IPS-NIHi11 (cell line): ENCODE measurements around the gene SLC39A10.
"Not testable (repeated sequence)": the region's sequence is repeated elsewhere in the genome, so short reads cannot be mapped to it uniquely, and the experiment has no call there.

Experiments used
- DNase-seq: peaks from one replicate; pipeline ENCODE4 v3.0.0; 2012; ENCODE audit warnings: mixed read lengths, low spot score

Gene SLC39A10

DNA sequence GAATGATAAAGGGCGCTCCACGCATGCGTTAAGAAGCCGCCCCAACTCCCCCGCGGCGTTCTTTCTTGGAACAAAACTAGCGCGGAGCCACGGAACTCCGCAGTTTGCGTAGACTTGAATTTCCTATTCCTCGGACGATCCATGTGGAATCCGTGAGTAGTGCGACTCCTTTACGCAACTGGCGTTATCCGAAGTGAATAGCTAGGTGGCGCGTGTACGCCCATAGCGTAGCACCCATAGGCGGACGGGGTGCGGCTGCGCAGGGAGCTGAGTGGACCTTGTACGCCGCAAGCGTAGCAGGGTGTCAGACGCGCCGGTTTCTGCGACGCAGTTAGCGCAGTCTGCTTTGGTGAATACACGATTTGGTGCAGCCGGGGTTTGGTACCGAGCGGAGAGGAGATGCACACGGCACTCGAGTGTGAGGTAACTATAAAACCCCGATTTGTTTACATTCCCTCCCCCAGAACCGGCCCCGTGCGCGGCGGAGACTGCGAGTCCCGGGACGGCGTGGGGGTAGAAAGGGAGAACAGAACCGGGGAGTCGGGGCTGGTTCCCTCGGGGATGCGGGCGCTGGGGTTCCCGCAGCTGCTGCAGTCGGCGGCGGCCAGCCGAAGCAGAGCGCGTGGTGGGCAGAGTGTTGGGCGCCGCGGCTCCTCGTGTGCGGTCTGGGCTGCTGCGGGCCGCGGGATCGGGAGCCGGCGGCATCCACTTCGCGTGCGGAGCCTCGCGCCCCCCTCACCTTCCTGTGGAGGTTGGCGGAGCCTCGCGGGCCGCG, at the start of gene SLC39A10:
TSS of gene SLC39A10 (plus strand) at position 368 of the 775 bp plus-strand sequence. CDS start 22,817 bp downstream, outside the sequence.
- DNase-seq, result peak; percentile 86

GRCh38 chr2:195608768-195609454, 48.1 kb upstream of the SLC39A10 start:
- DNase-seq, result no peak

DNA sequence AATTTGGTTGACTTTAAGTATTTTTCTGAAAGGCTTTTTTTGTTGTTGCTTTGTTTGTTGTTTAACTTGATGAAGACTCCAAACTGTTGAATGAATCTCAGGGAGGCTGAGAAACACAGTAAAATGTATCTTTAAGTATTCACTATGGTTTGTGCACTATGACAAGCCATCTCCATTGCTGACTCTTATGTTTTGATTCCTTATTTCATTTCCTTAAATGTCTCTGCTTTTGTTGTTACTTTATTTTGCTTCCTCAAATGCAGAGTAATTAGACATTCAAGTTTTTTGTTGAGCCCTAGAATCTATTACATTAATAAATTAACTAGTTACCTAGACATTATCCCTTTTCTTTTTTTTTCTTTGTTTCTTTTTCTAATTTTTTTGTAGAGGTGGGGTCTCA, 46.3 kb upstream of the SLC39A10 start:
- no peak for DNase-seq

- peak; percentile 79 for DNase-seq
These were observed 44.2 kb upstream of the SLC39A10 start for GRCh38 chr2:195612611-195613495.

DNA sequence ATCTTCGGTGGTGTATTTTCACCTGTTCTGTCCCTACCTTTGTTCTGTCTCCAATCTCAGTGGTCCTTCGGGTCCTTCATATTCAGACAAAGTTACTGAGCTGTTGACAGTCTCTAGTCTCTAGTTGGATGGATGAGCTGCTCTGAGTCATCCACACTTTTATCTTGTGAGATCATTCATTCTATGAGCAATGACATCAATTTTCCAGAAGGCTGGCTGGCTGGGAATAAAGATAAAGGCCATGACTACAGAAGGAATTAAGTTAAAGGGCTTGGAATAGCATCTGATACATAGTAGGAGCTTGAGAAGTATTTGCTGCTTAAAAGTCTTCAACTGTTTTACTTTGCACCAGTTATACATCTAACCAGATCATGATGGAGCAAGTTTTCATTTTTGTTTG, 43.1 kb upstream of the SLC39A10 start:
- DNase-seq, result peak; percentile 5

DNA sequence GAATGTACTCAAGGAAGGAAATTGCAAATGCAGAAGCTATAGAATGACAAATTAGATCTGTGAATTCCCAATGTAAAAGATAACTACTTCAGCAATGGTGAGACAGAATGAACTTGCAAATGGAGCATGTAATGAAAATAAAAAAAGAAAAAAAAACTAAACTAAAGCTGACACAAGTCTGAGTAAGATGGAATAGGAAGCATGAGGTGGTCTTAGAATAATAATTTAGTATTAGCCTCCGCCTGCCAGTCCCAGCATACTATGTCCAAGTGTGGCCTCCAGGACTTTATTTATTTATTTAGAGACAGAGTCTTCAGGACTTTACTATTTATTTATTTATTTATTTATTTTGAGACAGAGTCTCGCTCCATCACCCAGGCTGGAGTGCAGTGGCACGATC, 37.4 kb upstream of the SLC39A10 start:
- no peak for DNase-seq

DNA sequence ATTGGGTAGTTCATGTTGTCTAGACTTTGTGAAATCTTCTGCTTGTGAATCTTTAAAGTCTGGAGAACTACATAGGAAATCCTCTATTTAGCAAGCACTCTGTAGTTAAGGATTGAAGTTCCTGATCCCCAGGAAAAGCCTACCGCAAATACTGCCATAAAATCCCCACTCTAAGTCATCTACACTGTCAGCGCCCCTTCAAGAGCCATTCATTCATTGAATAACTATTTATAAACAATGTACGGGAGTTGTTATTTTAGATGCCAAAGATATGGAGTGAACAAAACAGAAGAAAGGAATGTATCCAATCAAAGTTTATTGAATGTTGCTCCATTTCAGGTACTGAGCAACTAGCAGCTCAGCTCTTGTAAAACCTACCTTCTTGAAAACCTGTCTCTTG, 36.5 kb upstream of the SLC39A10 start:
- no peak for DNase-seq

DNA sequence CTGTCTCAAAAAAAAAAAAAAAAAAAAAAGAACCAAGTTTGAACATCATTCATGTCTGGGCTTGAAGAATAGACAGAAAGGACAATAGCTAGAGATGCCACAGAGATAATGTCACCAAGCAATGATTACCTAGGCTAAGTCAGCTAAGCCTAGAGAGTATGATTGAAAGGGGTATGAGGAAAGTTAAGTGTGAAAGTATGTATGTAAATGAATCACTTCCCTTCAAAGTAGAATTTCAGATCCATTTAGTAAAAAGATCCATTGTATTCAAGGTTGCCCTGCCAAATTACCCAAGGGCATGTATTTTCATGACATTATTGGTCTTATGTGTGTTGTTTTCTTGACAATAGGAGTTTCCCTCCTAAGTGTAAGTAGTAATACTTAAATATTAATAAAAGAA, 34.1 kb upstream of the SLC39A10 start:
- DNase-seq, result no peak

DNA sequence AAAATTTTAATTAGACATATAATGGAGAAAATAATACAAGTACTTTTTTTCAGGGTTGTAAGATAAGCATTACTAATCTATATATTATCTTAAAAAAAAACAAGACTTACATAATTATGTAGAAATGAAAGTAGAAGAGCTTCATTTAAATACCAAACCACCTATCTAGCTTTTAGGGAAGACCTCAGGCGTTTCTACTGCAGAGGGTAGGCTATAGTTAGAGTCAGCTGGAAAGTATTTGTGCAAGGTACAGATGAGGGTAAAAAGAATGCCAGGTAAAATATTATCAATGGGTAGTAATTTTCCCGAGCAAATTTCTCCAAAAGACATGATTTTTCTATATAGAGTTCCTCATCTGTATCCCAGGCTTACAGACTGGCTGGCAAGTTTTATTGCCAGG, 30.5 kb upstream of the SLC39A10 start:
- no peak for DNase-seq

DNA sequence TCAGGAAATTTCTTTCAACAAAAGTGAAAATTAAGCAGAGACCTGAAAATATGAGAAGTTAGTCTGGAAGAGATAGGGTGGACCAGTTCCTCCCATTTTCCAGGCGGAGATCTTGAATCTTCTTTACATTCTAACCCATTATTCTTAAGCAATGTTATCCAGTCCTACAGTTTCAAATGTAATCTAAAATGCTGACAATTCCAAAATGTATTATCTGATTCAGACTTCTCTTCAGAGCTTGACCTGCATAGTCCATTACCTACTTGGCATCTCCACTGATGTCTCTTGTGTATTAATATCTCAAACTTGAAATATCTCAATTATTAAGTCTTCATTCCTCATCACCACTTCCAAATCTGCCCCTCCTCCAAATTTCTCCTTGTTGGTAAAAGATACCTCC, 28.4 kb upstream of the SLC39A10 start:
- no peak for DNase-seq

DNA sequence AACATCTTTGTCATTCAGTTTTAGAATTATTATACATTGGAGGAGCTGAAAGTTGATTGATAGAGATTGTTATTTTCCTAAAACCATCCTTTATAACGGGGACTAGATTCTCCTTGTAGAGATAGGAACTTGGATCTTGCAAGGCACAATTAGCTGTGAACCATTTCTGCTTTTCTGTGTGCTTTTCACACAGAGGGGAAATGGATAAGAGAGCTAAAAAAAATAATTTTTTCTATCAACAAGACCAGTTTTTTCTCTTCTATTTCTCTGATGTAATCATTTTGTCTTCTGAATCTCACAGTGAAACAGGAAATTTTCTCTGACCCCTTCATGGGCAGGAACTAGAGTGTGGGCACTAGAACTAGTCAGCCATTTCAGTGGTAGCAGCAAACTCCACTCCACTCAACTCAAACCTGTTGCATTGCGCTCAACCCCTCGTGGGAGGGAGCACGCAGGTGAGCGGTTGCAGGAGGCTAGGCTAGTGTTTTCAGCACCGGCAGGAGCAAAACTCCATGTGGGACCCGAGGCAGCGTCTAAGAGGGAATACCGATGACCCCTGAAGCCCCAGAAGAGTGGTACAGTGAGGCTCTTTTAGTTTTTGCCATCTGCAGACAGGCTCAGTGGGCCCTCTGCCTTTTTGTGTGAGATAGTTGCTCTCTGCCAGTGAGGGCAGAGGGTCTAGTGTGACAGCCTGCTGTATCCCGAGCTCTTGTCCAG, 24.0 kb upstream of the SLC39A10 start:
- DNase-seq, result no peak

DNA sequence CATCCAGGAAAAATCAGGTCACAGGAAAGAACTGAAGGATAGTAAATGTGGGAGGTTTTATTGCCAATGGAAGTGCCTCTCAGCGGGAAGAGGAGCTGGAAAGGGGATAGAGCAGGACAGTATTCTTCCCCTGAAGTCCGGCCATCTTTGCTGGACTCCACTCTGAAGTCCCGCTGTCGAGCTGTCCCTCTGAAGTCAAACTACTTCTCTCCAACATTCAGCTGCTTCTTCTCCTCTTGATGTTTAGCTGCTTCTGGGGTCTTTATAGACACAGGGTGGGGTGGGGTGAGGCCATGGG, 23.5 kb upstream of the SLC39A10 start:
- no peak for DNase-seq

DNA sequence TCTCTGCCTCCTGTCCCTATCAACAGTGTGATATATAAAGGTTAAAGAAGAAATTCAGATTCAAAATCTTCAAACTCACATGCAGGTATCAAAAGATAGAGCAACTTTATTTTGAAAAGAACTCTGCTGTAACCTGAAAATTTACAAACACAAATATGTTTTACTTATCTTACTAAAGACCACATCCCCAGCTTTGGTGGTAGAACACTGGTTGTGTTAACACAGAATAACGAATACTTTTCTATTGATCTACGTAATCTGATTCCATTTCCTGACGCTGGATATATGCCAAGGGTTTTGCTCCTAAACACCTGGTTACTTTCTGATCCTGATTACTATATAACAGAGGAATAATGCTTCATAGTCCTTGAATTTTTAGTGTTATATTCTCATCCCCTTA, 23.1 kb upstream of the SLC39A10 start:
- no peak for DNase-seq

DNA sequence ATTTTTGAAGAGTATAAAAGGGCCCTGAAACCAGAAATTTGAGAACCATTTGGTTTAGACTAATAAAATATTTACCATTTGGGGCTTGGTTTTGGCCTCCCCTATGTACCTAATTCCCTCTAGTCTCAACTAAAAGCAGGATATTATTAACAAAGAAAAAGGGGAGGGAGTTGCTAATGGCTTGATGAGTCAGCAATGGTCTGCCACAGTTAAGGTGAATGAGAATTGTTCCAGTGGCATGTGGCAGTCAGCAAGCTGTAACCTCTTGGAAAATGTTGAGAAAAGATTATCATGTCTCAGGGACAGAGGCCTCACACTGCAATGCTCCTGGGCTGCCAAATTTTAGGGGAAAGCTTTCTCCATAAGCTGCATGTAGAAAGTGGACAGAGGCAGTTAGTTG, 20.1 kb upstream of the SLC39A10 start:
- peak; percentile 37 for DNase-seq

GRCh38 chr2:195638750-195639149, 18.3 kb upstream of the SLC39A10 start:
- DNase-seq, result no peak

DNA sequence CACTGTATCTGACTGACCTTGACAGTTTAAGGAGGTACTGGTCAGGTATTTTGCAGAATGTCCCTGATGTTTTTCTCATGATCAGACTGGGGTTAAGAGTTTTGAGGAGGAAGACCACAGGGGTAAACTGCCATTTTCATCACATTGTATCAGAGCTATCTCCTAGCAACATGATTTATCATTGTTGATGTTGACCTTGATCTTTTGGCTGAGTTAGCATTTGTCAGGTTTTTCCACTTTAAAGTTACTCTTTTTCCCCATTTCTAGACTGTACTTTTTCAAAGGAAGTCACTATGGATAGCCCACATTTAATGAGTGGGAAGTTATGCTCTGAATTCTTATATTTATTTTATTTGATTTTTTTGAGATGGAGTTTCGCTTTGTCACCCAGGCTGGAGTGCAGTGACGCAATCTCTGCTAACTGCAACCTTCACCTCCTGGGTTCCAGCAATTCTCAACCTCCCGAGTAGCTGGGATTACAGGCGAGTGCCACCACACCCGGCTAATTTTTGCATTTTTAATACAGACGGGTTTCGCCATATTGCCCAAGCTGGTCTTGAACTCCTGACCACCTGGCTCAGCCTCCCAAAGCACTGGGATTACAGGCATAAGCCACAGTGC, 17.7 kb upstream of the SLC39A10 start:
- DNase-seq, result no peak

DNA sequence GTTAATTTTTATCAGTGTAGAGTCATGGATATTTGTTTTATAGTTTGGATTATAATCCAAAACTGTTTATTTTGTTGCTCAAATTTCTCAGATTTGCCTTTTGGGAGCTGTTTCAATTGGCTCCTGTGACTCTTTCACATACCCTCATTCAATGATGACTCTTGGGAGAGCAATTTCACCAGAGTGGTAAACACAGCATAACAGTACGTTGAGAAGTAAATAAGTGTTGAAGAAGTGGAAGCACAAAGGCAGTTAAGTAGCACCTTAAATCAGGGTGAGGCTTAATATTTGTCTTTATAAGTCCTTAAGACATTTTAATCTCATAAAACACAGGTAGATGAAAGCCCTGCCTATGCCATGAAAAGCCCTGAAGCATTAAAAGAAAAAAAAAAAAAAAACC, 17.1 kb upstream of the SLC39A10 start:
- DNase-seq, result no peak

- DNase-seq, result no peak
These were observed 14.9 kb upstream of the SLC39A10 start for GRCh38 chr2:195642027-195642678.

DNA sequence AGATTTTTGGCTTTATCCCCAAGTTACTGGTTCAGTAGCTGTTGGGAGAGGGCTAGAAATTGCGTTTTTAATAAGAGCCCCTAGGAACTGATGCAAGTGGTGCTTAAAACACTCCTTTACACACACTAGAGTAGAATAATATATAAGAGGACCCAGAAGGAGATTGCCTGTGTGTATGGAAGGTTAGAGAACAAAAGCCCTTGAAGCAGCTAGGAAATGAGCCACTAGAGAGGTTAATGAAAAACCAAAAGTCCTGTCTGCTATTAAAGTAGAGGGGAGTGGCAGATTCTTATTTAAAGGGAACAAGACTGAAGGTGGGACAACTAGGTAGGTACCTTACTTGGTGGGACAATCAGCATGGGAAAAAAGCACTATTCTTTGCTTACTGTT, 14.4 kb upstream of the SLC39A10 start:
- DNase-seq, result no peak

DNA sequence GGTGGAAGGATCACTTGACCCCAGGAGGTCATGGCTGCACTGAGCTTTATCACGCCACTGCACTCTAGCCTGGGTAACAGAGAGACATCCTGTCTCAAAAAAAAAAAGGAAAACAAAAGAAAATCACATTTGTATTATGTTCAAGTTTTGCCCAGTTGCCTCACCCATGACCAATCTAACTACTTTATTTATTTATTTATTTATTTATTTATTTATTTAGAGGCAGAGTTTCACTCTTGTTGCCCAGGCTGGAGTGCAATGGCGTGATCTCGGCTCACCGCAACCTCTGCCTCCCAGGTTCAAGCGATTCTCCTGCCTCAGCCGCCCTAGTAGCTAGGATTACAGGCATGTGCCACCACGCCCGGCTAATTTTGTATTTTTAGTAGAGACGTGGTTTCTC, 12.3 kb upstream of the SLC39A10 start:
- DNase-seq, result not testable (repeated sequence)

GRCh38 chr2:195645413-195645812, 11.6 kb upstream of the SLC39A10 start:
- DNase-seq, result no peak
